Hepatocyte (in vitro differentiated cells): Measurements from ENCODE around the gene NINJ2. TPM values are rescaled to one million over a fixed set of nuclear protein-coding genes. Genes with fewer than 3 reads are reported as not detected.

Source experiments
- DNase-seq: peaks from one replicate; pipeline ENCODE4 v3.0.0-alpha.2; 2016; ENCODE audit warnings: low spot score
- H2AFZ ChIP-seq: fragments of 200-600 bp; sonication (generic); 2 replicates; pipeline ENCODE4 v1.6.0; 2016; ENCODE audit warnings: antibody characterized with exemption, mild to moderate bottlenecking
- H3K27ac ChIP-seq: fragments of 200-600 bp; sonication (generic); 2 replicates; pipeline ENCODE4 v1.5.1; 2016; ENCODE audit warnings: mild to moderate bottlenecking
- H3K27me3 ChIP-seq: fragments of 200-600 bp; sonication (generic); 2 replicates; pipeline ENCODE4 v1.6.1; 2016
- H3K36me3 ChIP-seq: fragments of 200-600 bp; sonication (generic); replicated peaks from 2 replicates; pipeline ENCODE4 v1.5.1; 2016; ENCODE audit warnings: low read depth; ENCODE audit not compliant: insufficient read depth
- H3K4me1 ChIP-seq: fragments of 200-600 bp; sonication (generic); 2 replicates; pipeline ENCODE4 v1.5.1; 2016; ENCODE audit warnings: mild to moderate bottlenecking, moderate library complexity; ENCODE audit not compliant: insufficient read depth
- H3K4me2 ChIP-seq: fragments of 200-600 bp; sonication (generic); 2 replicates; pipeline ENCODE4 v1.6.0; 2016
- H3K4me3 ChIP-seq: fragments of 200-600 bp; sonication (generic); 2 replicates; pipeline ENCODE4 v1.5.1; 2016; ENCODE audit warnings: mild to moderate bottlenecking
- H3K79me2 ChIP-seq: fragments of 200-600 bp; sonication (generic); 2 replicates; pipeline ENCODE4 v1.6.0; 2017; ENCODE audit warnings: mild to moderate bottlenecking
- H3K9me2 ChIP-seq: fragments of 200-600 bp; sonication (generic); replicated peaks from 2 replicates; pipeline ENCODE4 v1.6.0; 2017; ENCODE audit warnings: mild to moderate bottlenecking; ENCODE audit not compliant: insufficient read depth
- H3K9me3 ChIP-seq: fragments of 200-600 bp; sonication (generic); 2 replicates; pipeline ENCODE4 v1.5.1; 2016; ENCODE audit warnings: low read depth, mild to moderate bottlenecking
- H4K20me1 ChIP-seq: fragments of 200-600 bp; sonication (generic); 2 replicates; pipeline ENCODE4 v1.6.0; 2016; ENCODE audit warnings: mild to moderate bottlenecking; ENCODE audit not compliant: insufficient read depth, poor library complexity, severe bottlenecking
- EZH2 ChIP-seq: fragments of 200-600 bp; sonication (generic); IDR thresholded peaks from 2 replicates; pipeline ENCODE4 v1.6.1; 2016; ENCODE audit warnings: antibody characterized with exemption, mild to moderate bottlenecking, borderline replicate concordance
- EZH2phosphoT487 ChIP-seq: fragments of 200-600 bp; sonication (generic); IDR thresholded peaks from one replicate; pipeline ENCODE4 v1.6.1; 2018; ENCODE audit warnings: antibody characterized with exemption, mild to moderate bottlenecking, low read depth, moderate library complexity; ENCODE audit not compliant: unreplicated experiment, severe bottlenecking
- WGBS: methylation state at CpG from one replicate; pipeline ENCODE4 v1.1.6; 2016; ENCODE audit warnings: low lambda C conversion rate; ENCODE audit errors: missing lambda C conversion rate; 5-methylcytosine and 5-hydroxymethylcytosine counted together
- polyA plus RNA-seq: library from polyadenylated mRNA; unstranded; fragments of >200 nt; fragmentation: Nextera tagmentation; extraction: Ambion mirVana; gene quantifications from 2 replicates; pipeline ENCODE4 v1.2.1, GENCODE V29; 2016
- total RNA-seq: library from RNA; depleted of rRNA; stranded (reverse); fragments of >200 nt; gene quantifications from 2 replicates; pipeline ENCODE4 v1.2.3, GENCODE V29; 2014
- TF ChIP-seq, protein P1 (sequence below): fragments of 200-600 bp; sonication (generic); IDR thresholded peaks from 2 replicates; pipeline ENCODE4 v1.5.1; 2016; ENCODE audit warnings: antibody characterized with exemption, mild to moderate bottlenecking; ENCODE audit not compliant: poor library complexity

Gene NINJ2
- total and polyA plus RNA-seq, 2 experiments from 2014 or later: 0.70 to 2.1 TPM

DNA sequence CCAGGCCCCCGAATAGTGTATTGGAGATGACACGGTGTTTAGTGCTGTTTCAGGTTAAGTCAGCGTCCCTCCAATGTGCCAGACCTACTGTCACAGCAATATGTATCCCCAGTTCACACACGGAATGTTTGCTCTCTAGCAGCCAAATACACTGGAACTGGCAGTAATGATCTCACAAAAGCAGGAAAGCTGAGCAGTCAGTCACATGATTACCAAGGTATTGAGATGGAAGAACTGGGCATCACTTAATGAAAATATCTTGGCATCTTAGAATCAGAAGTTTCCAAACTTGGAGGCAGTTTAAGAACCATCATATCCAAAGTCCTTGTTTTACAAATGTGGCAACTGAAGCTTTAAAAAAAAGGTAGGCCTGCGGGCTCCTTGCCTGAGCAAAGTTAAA is 23.3 kb downstream of the NINJ2 start:
- WGBS: 91% methylated on average over 5 of the region's 5 CpGs
- H4K20me1 ChIP-seq: no peaks in the 10 kb centered on the region

DNA sequence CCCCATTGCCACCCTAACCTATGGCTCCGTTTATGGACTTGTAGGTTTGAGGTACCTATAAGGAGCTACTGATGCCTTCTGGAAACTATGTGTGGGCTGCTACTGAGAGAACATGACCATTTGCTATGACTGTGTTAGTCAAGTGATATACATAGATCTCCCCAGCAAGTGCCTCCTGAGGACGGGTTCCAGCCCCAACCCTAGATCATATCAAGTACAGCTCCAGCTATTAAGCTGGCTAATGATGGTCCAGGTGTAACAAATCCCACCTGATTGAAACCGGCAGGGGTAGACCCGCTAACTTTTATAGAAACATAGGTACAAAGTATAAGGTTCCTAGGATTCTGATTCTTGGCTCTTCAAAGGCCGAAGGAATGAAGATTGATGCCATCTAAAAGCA is 23.7 kb downstream of the NINJ2 start:
- no peak for TF ChIP-seq EZH2phosphoT487
- TF ChIP-seq, protein P1, sequence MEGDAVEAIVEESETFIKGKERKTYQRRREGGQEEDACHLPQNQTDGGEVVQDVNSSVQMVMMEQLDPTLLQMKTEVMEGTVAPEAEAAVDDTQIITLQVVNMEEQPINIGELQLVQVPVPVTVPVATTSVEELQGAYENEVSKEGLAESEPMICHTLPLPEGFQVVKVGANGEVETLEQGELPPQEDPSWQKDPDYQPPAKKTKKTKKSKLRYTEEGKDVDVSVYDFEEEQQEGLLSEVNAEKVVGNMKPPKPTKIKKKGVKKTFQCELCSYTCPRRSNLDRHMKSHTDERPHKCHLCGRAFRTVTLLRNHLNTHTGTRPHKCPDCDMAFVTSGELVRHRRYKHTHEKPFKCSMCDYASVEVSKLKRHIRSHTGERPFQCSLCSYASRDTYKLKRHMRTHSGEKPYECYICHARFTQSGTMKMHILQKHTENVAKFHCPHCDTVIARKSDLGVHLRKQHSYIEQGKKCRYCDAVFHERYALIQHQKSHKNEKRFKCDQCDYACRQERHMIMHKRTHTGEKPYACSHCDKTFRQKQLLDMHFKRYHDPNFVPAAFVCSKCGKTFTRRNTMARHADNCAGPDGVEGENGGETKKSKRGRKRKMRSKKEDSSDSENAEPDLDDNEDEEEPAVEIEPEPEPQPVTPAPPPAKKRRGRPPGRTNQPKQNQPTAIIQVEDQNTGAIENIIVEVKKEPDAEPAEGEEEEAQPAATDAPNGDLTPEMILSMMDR: no peak
- TF ChIP-seq EZH2: no peak
- H3K36me3 ChIP-seq: no peaks in the 10 kb centered on the region
- no peak overlapping the region for H3K27ac ChIP-seq
- DNase-seq: no peak
- H3K4me1 ChIP-seq: peaks cover 11% of the 10 kb centered on the region
- no peaks in the 10 kb centered on the region for H4K20me1 ChIP-seq
- H3K27me3 ChIP-seq: no peaks in the 10 kb centered on the region
- H2AFZ ChIP-seq: no peak overlapping the region
- H3K9me3 ChIP-seq: no peaks in the 10 kb centered on the region
- no peak overlapping the region for H3K4me3 ChIP-seq
- H3K9me2 ChIP-seq: no peaks in the 10 kb centered on the region
- no peaks in the 10 kb centered on the region for H3K79me2 ChIP-seq
- no peak overlapping the region for H3K4me2 ChIP-seq
- WGBS: 94% methylated on average over 5 of the region's 5 CpGs

More for the DNA sequence above, 23.3 kb downstream of the NINJ2 start:
- no peaks in the 10 kb centered on the region for H3K9me2 ChIP-seq
- TF ChIP-seq EZH2 (no peak), EZH2phosphoT487 (no peak)
- TF ChIP-seq, protein P1: no peak
- H3K79me2 ChIP-seq: no peaks in the 10 kb centered on the region
- peaks cover 15% of the 10 kb centered on the region for H3K4me1 ChIP-seq
- H2AFZ ChIP-seq: no peak overlapping the region
- H3K9me3 ChIP-seq: no peaks in the 10 kb centered on the region
- no peaks in the 10 kb centered on the region for H3K27me3 ChIP-seq
- H3K36me3 ChIP-seq: no peaks in the 10 kb centered on the region
- no peak overlapping the region for H3K27ac ChIP-seq
- no peak overlapping the region for H3K4me2 ChIP-seq
- no peak overlapping the region for H3K4me3 ChIP-seq
- no peak for DNase-seq

DNA sequence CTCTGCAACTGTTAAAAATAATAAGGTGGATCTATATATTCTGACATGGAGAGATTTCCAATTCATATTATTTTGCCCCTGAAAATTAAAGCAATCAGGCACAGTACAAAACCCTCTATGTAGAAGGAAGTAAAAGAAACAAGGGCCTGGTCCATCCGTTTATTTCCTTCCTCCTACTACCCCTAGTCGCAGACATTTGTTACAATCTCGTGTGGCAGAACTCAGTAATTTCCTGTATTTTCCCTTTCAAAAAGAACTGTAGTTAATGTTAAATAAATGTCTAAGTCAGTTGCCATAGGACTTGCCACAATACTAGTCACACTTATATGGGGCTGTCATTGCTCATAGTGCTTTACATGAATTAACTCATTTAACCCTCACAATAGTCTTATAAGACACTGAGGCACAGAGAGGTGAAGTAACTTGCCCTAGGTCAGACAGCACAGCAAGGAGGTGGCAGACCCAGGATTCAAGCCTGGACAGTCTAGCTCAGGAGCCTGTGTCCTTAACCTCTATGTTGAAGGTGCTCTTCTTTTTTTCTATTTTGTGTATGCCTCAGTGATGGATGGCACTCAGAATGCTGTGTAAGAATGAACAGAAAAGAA is 24.2 kb downstream of the NINJ2 start:
- Histone ChIP-seq H3K4me2 (no peak overlapping the region), H2AFZ (no peak overlapping the region), H3K4me1 (peaks cover 10% of the 10 kb centered on the region), H3K27ac (no peak overlapping the region), H3K27me3 (no peaks in the 10 kb centered on the region), H3K9me3 (no peaks in the 10 kb centered on the region), H3K9me2 (no peaks in the 10 kb centered on the region), H3K36me3 (no peaks in the 10 kb centered on the region), H4K20me1 (no peaks in the 10 kb centered on the region), H3K79me2 (no peaks in the 10 kb centered on the region), H3K4me3 (no peak overlapping the region)
- WGBS: 86% methylated on average over 3 of the region's 3 CpGs
- DNase-seq: no peak
- TF ChIP-seq EZH2phosphoT487 (no peak), EZH2 (no peak)

DNA sequence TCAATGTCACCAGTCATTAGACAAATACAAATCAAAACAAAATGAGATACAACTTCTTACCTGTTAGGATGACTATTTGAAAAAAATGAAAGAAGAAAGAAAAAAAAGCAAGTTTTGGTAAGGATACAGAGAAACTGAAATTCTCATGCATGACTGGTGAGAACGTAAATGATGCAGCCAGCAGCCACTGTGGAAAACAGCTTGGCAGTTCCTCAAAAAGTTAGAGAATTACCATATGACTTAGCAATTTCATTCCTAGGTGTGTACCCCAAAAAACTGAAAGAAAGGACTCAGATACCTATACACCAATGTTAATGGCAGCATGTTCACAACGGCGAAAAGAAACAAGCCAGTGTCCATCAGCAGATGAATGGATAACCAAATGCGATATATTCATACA is 26.6 kb downstream of the NINJ2 start:
- H3K4me1 ChIP-seq: peaks cover 14% of the 10 kb centered on the region
- no peak overlapping the region for H3K27ac ChIP-seq
- no peak overlapping the region for H3K4me2 ChIP-seq
- no peak for DNase-seq
- 98% methylated on average over 4 of the region's 4 CpGs for WGBS
- no peaks in the 10 kb centered on the region for H3K9me3 ChIP-seq
- H3K4me3 ChIP-seq: no peak overlapping the region
- TF ChIP-seq, protein P1: no peak
- TF ChIP-seq EZH2 (no peak), EZH2phosphoT487 (no peak)
- H3K36me3 ChIP-seq: no peaks in the 10 kb centered on the region
- H2AFZ ChIP-seq: no peak overlapping the region
- no peaks in the 10 kb centered on the region for H3K27me3 ChIP-seq
- no peaks in the 10 kb centered on the region for H3K79me2 ChIP-seq
- no peaks in the 10 kb centered on the region for H3K9me2 ChIP-seq
- H4K20me1 ChIP-seq: no peaks in the 10 kb centered on the region
